ENCODE data around the gene KCNJ5.

DNA sequence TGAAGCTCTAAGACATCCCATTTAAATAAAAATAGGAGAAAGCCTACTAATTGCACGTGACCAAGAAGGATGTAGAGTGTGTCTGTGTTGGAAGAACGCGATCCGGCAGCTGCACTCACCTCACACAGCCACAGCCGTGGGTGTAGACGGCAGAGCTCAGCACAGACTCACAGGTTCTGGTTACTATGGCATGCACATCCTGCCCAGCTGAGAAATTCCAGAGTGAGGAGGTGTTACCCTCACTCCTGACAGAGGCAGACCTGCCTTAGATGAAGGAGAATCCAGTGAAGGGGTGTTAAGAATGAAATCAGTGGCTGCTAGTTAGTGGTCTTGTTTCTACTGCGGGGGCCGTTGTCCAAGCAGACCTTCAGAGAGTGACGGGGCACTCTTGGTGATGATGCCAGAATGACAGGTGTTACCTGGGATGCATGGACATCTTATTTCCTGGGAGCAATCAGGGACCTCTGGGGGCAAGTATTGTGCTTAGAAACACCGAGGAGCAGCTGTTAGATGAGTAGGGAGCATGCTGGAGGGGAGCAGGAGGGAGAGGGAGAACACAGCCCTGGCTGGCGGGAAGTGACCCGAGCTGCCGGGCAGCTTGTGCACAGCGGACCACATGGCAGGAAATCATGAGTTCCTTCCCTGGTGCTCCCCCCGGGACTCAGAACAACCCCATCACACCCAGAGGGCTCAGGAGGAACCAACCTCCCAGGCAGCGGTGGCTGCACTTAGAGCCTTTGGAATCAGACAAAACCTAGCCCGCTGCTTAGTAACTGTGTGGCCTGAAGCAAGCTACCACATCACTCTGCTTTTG lies 12.3 kb downstream of the KCNJ5 start:
- TF ChIP-seq, protein P1, sequence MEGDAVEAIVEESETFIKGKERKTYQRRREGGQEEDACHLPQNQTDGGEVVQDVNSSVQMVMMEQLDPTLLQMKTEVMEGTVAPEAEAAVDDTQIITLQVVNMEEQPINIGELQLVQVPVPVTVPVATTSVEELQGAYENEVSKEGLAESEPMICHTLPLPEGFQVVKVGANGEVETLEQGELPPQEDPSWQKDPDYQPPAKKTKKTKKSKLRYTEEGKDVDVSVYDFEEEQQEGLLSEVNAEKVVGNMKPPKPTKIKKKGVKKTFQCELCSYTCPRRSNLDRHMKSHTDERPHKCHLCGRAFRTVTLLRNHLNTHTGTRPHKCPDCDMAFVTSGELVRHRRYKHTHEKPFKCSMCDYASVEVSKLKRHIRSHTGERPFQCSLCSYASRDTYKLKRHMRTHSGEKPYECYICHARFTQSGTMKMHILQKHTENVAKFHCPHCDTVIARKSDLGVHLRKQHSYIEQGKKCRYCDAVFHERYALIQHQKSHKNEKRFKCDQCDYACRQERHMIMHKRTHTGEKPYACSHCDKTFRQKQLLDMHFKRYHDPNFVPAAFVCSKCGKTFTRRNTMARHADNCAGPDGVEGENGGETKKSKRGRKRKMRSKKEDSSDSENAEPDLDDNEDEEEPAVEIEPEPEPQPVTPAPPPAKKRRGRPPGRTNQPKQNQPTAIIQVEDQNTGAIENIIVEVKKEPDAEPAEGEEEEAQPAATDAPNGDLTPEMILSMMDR (IDR thresholded peaks at IDR 0.05), result no peak
- no peak for TF ChIP-seq EZH2phosphoT487 (IDR thresholded peaks at IDR 0.05)
